ENCODE data around the gene CHMP3. TPM values are rescaled to one million over a fixed set of nuclear protein-coding genes. Genes with fewer than 3 reads are reported as not detected.
A peak's percentile ranks its signal among the peaks of the same experiment; 100 is the strongest.

CHMP3 gene
- 30.5 and 31.8 TPM in 2 replicates for polyA plus RNA-seq
- 42.6 and 44.1 TPM in 2 replicates for polyA minus RNA-seq

DNA sequence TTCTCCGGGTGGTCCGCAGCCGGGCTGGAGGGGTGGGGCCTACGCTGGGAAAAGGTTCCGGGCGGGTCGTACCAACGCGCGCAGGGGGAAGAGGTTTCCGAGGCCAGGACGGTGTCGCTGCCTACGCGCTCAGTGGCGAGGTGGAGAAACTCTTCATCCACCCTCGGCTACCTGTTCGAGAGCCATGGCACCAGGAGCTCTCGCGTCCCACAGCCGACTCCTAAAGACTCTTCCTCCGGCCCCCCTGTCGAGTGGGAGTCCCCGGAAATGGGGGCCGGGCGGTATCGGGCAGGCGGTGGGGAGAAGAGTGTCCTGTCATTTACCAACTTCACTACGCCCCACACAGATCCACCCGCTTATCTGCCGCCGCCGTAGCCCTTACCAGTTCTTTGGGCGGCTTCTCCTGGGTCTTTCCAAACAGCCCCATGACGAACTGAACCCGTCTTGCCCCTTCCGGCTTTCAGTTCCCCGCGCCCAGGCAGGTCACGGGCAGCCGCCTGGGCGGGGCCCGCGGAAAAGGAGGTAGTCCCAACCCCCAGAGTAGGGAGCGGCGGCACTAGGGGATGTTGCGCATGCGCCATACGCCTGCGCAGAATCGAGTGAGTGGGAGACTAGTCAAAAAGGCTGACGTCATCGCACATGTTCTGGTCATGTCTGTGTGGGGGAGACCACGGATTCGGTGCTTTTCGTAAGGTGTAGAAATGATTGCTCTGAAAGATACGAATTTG lies at the start of gene CHMP3:
Gene CHMP3 (minus strand): TSS at position 522 of the 728 bp plus-strand sequence. CDS start 95 bp downstream, at position 427.
- TF ChIP-seq TAF1 (IDR thresholded peaks at IDR 0.05; ENCODE audit: low read depth) (no peak), POLR2AphosphoS5 (IDR thresholded peaks at IDR 0.05) (peak; percentile 77), CTCF (IDR thresholded peaks at IDR 0.05; ENCODE audit: poor library complexity, severe bottlenecking) (peak; percentile 34), EP300 (conservative IDR thresholded peaks at IDR 0.05; ENCODE audit: poor library complexity, severe bottlenecking) (no peak), RAD21 (conservative IDR thresholded peaks at IDR 0.05) (peak; percentile 21), REST (IDR thresholded peaks at IDR 0.05; ENCODE audit: borderline replicate concordance) (peak; percentile 63), SMC3 (conservative IDR thresholded peaks at IDR 0.05; ENCODE audit: poor library complexity) (peak; percentile 38), MXI1 (conservative IDR thresholded peaks at IDR 0.05; ENCODE audit: poor library complexity, severe bottlenecking) (peak; percentile 70)
- H3K4me3 ChIP-seq (ENCODE audit: low read length): peak within 1 kb of the TSS; percentile 85

GRCh38 chr2:86610871-86611270 lies 47.6 kb upstream of the CHMP3 start:
- Histone ChIP-seq H3K9ac (ENCODE audit: low read length) (no peak overlapping the region), H3K36me3 (ENCODE audit: insufficient read depth, low read length) (peaks cover 9% of the 10 kb centered on the region), H3K4me3 (ENCODE audit: low read length) (no peak overlapping the region), H4K20me1 (ENCODE audit: insufficient read depth) (no peaks in the 10 kb centered on the region), H3K4me2 (ENCODE audit: low read length) (no peak overlapping the region), H3K9me3 (ENCODE audit: low read length) (no peaks in the 10 kb centered on the region), H3K27me3 (ENCODE audit: insufficient read depth, low read depth, low read length) (no peaks in the 10 kb centered on the region), H3K79me2 (replicated peaks; ENCODE audit: insufficient read depth, low read length) (no peaks in the 10 kb centered on the region), H2AFZ (ENCODE audit: low read depth, low read length) (no peak overlapping the region), H3K9me2 (ENCODE audit: insufficient read depth, low read length) (no peaks in the 10 kb centered on the region), H3F3A (ENCODE audit: insufficient read depth, low read length, poor library complexity, severe bottlenecking) (no peaks in the 10 kb centered on the region), H3K27ac (ENCODE audit: low read length) (no peak overlapping the region)
- TF ChIP-seq RAD21 (conservative IDR thresholded peaks at IDR 0.05): no peak
- TF ChIP-seq SMC3 (conservative IDR thresholded peaks at IDR 0.05; ENCODE audit: poor library complexity): no peak
- TF ChIP-seq TAF1 (IDR thresholded peaks at IDR 0.05; ENCODE audit: low read depth): no peak
- no peak for TF ChIP-seq EZH2 (IDR thresholded peaks at IDR 0.05; ENCODE audit: borderline replicate concordance, insufficient read depth, low read length, poor library complexity, severe bottlenecking)
- no peak for TF ChIP-seq CTCF (IDR thresholded peaks at IDR 0.05; ENCODE audit: poor library complexity, severe bottlenecking)
- TF ChIP-seq POLR2AphosphoS5 (IDR thresholded peaks at IDR 0.05): no peak
- TF ChIP-seq MXI1 (conservative IDR thresholded peaks at IDR 0.05; ENCODE audit: poor library complexity, severe bottlenecking): no peak
- TF ChIP-seq EP300 (conservative IDR thresholded peaks at IDR 0.05; ENCODE audit: poor library complexity, severe bottlenecking): no peak
- TF ChIP-seq REST (IDR thresholded peaks at IDR 0.05; ENCODE audit: borderline replicate concordance): no peak

More for the DNA sequence above, at the start of gene CHMP3:
- Histone ChIP-seq H3K9me3 (ENCODE audit: low read length) (no peaks in the 10 kb centered on the region), H3K9me2 (ENCODE audit: insufficient read depth, low read length) (no peaks in the 10 kb centered on the region), H3K27ac (ENCODE audit: low read length) (peak within 1 kb of the TSS; percentile 96), H2AFZ (ENCODE audit: low read depth, low read length) (peak within 1 kb of the TSS; percentile 95), H3K79me2 (replicated peaks; ENCODE audit: insufficient read depth, low read length) (peaks cover 21% of the 10 kb centered on the region), H3F3A (ENCODE audit: insufficient read depth, low read length, poor library complexity, severe bottlenecking) (no peaks in the 10 kb centered on the region), H3K9ac (ENCODE audit: low read length) (peak within 1 kb of the TSS; percentile 93), H4K20me1 (ENCODE audit: insufficient read depth) (no peaks in the 10 kb centered on the region), H3K36me3 (ENCODE audit: insufficient read depth, low read length) (no peaks in the 10 kb centered on the region), H3K4me2 (ENCODE audit: low read length) (peak within 1 kb of the TSS; percentile 66), H3K27me3 (ENCODE audit: insufficient read depth, low read depth, low read length) (no peaks in the 10 kb centered on the region)

Measured in neural cell (in vitro differentiated cells).